ENCODE results near the gene EAF1. TPM values are rescaled to one million over a fixed set of nuclear protein-coding genes. Genes with fewer than 3 reads are reported as not detected.
"Not testable (repeated sequence)": the region's sequence is repeated elsewhere in the genome, so short reads cannot be mapped to it uniquely, and the experiment has no call there.

The EAF1 gene
- total RNA-seq, 1 donor from 2014 or later: 23.9 TPM

DNA sequence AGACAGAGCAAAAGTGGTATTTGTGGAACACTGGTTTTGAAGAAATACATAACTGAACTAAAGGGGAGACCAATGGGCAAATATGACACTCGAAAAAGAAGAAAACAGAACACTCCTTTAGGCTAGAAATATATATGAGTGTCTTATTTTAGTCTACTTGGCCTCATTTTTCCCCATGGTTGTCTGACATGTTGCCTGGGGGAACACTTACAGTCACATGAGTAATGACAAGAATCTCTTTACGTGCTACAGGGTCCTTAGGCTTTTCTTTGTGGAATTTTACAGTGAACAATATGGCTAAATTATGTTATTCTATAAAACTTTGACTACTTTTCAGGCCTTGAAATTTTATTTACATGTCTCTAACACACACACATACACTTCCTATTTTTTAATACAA, 17.6 kb upstream of the EAF1 start:
- no peaks in the 10 kb centered on the region for H3K27me3 Mint-ChIP-seq (ENCODE audit: unreplicated experiment)
- H3K4me1 Mint-ChIP-seq (ENCODE audit: unreplicated experiment): no peaks in the 10 kb centered on the region
- no peak overlapping the region for H3K27ac Mint-ChIP-seq (ENCODE audit: unreplicated experiment)
- no peak for DNase-seq (ENCODE audit: low spot score)
- H3K36me3 Mint-ChIP-seq (ENCODE audit: low read depth, unreplicated experiment): peaks cover 15% of the 10 kb centered on the region
- TF ChIP-seq, protein P1, sequence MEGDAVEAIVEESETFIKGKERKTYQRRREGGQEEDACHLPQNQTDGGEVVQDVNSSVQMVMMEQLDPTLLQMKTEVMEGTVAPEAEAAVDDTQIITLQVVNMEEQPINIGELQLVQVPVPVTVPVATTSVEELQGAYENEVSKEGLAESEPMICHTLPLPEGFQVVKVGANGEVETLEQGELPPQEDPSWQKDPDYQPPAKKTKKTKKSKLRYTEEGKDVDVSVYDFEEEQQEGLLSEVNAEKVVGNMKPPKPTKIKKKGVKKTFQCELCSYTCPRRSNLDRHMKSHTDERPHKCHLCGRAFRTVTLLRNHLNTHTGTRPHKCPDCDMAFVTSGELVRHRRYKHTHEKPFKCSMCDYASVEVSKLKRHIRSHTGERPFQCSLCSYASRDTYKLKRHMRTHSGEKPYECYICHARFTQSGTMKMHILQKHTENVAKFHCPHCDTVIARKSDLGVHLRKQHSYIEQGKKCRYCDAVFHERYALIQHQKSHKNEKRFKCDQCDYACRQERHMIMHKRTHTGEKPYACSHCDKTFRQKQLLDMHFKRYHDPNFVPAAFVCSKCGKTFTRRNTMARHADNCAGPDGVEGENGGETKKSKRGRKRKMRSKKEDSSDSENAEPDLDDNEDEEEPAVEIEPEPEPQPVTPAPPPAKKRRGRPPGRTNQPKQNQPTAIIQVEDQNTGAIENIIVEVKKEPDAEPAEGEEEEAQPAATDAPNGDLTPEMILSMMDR (IDR thresholded peaks at IDR 0.05; ENCODE audit: unreplicated experiment): no peak
- no peak overlapping the region for H3K4me3 Mint-ChIP-seq (ENCODE audit: unreplicated experiment)
- H3K9me3 Mint-ChIP-seq (ENCODE audit: unreplicated experiment): no peaks in the 10 kb centered on the region

DNA sequence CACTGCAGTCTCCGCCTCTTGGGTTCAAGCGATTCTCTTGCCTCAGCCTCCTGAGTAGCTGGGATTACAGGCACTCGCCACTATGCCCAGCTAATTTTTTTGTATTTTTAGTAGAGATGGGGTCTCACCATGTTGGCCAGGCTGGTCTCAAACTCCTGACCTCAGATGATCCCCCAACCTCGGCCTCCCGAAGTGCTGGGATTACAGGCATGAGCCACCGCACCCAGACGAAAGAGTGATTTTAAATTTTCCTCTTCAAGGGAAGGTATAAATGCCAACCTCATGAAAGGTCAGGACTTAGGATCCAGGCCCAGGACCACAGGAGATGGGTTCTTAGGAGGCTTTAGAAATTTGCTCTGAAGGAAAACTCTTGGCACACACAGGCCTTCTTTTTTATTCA, 16.4 kb upstream of the EAF1 start:
- H3K9me3 Mint-ChIP-seq (ENCODE audit: unreplicated experiment); H3K4me1 Mint-ChIP-seq (ENCODE audit: unreplicated experiment); H3K27ac Mint-ChIP-seq (ENCODE audit: unreplicated experiment); DNase-seq (ENCODE audit: low spot score); H3K4me3 Mint-ChIP-seq (ENCODE audit: unreplicated experiment); H3K27me3 Mint-ChIP-seq (ENCODE audit: unreplicated experiment): not testable (repeated sequence)
- H3K36me3 Mint-ChIP-seq (ENCODE audit: low read depth, unreplicated experiment): peaks cover 27% of the 10 kb centered on the region

DNA sequence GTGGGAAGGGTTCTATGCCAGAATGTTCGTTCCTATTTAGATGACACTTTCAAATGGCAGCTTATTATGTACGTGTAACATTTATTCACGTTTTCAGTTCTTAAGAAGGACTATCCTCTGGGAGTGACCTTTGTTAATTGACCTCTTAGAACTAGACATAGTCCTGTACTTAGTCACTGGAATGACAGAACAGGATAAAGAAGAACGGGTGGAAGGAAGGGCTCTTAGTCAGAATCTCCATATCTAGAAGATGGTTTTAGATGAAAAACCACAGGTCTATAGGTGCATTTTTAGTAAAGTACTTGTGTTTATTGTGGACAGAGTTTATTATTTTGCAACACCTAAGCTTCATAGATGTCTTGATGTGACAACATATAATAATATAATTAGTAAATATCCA, 6.5 kb upstream of the EAF1 start:
- peaks cover 6% of the 10 kb centered on the region for H3K4me1 Mint-ChIP-seq (ENCODE audit: unreplicated experiment)
- no peaks in the 10 kb centered on the region for H3K27me3 Mint-ChIP-seq (ENCODE audit: unreplicated experiment)
- no peak for DNase-seq (ENCODE audit: low spot score)
- no peaks in the 10 kb centered on the region for H3K9me3 Mint-ChIP-seq (ENCODE audit: unreplicated experiment)
- H3K36me3 Mint-ChIP-seq (ENCODE audit: low read depth, unreplicated experiment): peaks cover 6% of the 10 kb centered on the region
- TF ChIP-seq, protein P1 (IDR thresholded peaks at IDR 0.05; ENCODE audit: unreplicated experiment): no peak
- H3K27ac Mint-ChIP-seq (ENCODE audit: unreplicated experiment): no peak overlapping the region
- no peak overlapping the region for H3K4me3 Mint-ChIP-seq (ENCODE audit: unreplicated experiment)

DNA sequence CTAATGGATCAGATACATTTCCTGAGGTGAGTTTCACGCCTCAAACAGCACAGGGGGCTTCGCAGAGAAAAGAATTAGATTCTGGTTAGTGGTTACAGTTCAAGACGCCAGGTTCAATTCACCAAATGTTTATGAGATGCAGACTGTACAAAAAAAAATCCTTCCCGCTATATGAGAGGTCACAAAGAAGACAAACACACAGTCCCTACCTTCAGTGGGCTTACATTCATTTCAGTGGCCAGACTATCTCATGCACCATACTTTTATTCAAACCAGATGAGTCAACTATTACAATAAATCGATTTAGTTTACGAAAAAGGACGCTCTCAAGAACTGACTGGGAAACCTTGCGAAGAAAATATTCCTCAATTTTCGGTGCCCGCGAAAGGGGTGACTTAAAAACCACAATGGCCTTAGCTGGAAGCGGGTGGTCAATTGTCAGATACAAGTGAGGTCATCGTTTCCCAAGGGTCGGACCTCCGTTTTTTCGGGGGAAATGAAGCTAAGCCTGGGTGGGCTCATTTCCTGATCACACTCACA, 749 bp upstream of the EAF1 start:
- TF ChIP-seq, protein P1 (IDR thresholded peaks at IDR 0.05; ENCODE audit: unreplicated experiment): no peak
- H3K27me3 Mint-ChIP-seq (ENCODE audit: unreplicated experiment): peaks cover 5% of the 10 kb centered on the region
- H3K36me3 Mint-ChIP-seq (ENCODE audit: low read depth, unreplicated experiment): peaks cover 8% of the 10 kb centered on the region
- no peaks in the 10 kb centered on the region for H3K9me3 Mint-ChIP-seq (ENCODE audit: unreplicated experiment)
- H3K27ac Mint-ChIP-seq (ENCODE audit: unreplicated experiment): peak overlapping the region; percentile 98
- H3K4me1 Mint-ChIP-seq (ENCODE audit: unreplicated experiment): peaks cover 23% of the 10 kb centered on the region
- peak overlapping the region; percentile 100 for H3K4me3 Mint-ChIP-seq (ENCODE audit: unreplicated experiment)
- DNase-seq (ENCODE audit: low spot score): no peak

DNA sequence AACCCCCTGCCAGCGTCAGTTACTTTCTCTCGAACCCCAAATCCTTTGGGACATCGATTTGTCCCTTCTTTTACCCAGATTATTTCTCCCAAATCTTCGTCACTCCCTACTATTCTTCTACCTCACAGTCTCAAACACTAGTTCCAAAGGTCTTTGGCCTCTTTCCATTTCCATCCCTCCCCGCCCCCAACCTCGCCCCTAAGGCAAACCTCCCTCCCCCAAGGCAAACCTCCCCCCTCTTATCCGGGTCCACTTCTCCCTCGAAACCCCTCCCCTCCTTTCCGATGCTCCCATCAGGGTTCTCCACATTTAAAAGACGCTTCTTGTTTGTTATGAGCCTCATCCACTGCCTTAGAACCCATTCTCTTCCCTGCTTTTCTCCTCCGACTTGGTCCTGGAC, 583 bp downstream of the EAF1 start:
- Mint-ChIP-seq H3K4me1 (ENCODE audit: unreplicated experiment) (peaks cover 23% of the 10 kb centered on the region), H3K4me3 (ENCODE audit: unreplicated experiment) (peak overlapping the region; percentile 100), H3K9me3 (ENCODE audit: unreplicated experiment) (no peaks in the 10 kb centered on the region), H3K36me3 (ENCODE audit: low read depth, unreplicated experiment) (peaks cover 11% of the 10 kb centered on the region), H3K27ac (ENCODE audit: unreplicated experiment) (peak overlapping the region; percentile 98), H3K27me3 (ENCODE audit: unreplicated experiment) (peaks cover 5% of the 10 kb centered on the region)
- no peak for DNase-seq (ENCODE audit: low spot score)
- TF ChIP-seq, protein P1 (IDR thresholded peaks at IDR 0.05; ENCODE audit: unreplicated experiment): no peak
